ENCODE measurements around the gene CDH23. TPM values are rescaled to one million over a fixed set of nuclear protein-coding genes. Genes with fewer than 3 reads are reported as not detected.

CDH23 gene
- total and polyA plus RNA-seq, 9 of the 15 experiments (the other 6 are each of a cell fraction or from before 2014, with no cell fraction given): 0.18 to 1.2 (median 0.47) TPM

GRCh38 chr10:71840958-71841335, 444.2 kb downstream of the CDH23 start (continued):
- no peak for TF ChIP-seq KHSRP (IDR thresholded peaks at IDR 0.05)

- no peak overlapping the region for H3K4me2 ChIP-seq (ENCODE audit: insufficient read depth, low read length)
- peaks cover 6% of the 10 kb centered on the region for H3K9me3 ChIP-seq (replicated peaks; ENCODE audit: control insufficient read depth, insufficient read depth, low read depth, low read length)
- no peak overlapping the region for H2AFZ ChIP-seq (ENCODE audit: low read depth, low read length)
- no TSS peak for BruUV-seq (replicated peaks)
- WGBS (ENCODE audit: insufficient coverage, low coverage, missing lambda C conversion rate): 61% methylated on average over 2 of the region's 2 CpGs
- H3K27ac ChIP-seq (ENCODE audit: extremely low read depth, low read depth, low read length): no peak overlapping the region
- DNase-seq (ENCODE audit: extremely low read depth in 1 of 4, low spot score in 3 of 4): no peak
- no peak overlapping the region for H3K9ac ChIP-seq (ENCODE audit: insufficient read depth in 1 of 2, low read depth in 2 of 2, low read length in 2 of 2)
- in situ Hi-C loops (cut with MboI): no loop called here
- POLR2A ChIA-PET: interaction anchor here (0.6 to 8.5 kb wide), 7 partner anchors 8 to 41 kb away, joined by 3 to 97 read pairs (median 4); partner anchors contain the start of gene PSAP
- ATAC-seq: no peak
- peaks cover 100% of the 10 kb centered on the region for H3K79me2 ChIP-seq (ENCODE audit: control insufficient read depth, insufficient read depth, low read length)
- peaks cover 31% of the 10 kb centered on the region for H3K36me3 ChIP-seq (ENCODE audit: control insufficient read depth, insufficient read depth, low read length)
- no peak for FAIRE-seq
- H3K4me3 ChIP-seq: no peak overlapping the region
- CTCF ChIA-PET (ENCODE audit: low intra/inter-chr PET ratio): no interaction called here
- peaks cover 60% of the 10 kb centered on the region for H4K20me1 ChIP-seq (replicated peaks; ENCODE audit: control insufficient read depth, insufficient read depth, low read length)
- intact Hi-C loops (cut with micrococcal nuclease): no loop called here
- H3K4me1 ChIP-seq (replicated peaks in 1 of 2; ENCODE audit: control insufficient read depth in 2 of 2, insufficient read depth in 2 of 2, low read length in 2 of 2): peaks cover 28 to 39% of the 10 kb centered on the region in 2 experiments; a peak in 4 of 5 replicates
- TF ChIP-seq PRDM10 (IDR thresholded peaks at IDR 0.05; ENCODE audit: partially characterized antibody) (peak; percentile 41), CBX8 (IDR thresholded peaks at IDR 0.05; ENCODE audit: borderline replicate concordance, extremely low read depth, low read depth, low read length, poor library complexity, severe bottlenecking) (no peak)
- peaks cover 16% of the 10 kb centered on the region for H3K9me1 ChIP-seq (ENCODE audit: control insufficient read depth, insufficient read depth, low read length)
- no peaks in the 10 kb centered on the region for H3K27me3 ChIP-seq (ENCODE audit: control insufficient read depth in 2 of 2, insufficient read depth in 2 of 2, low read length in 2 of 2)
These were observed 445.7 kb downstream of the CDH23 start for GRCh38 chr10:71842422-71842821.
